HEK293 (cell line): ENCODE results near the gene TYROBP.
A peak's percentile ranks its signal among the peaks of the same experiment; 100 is the strongest.

Experiments used
- GLIS2 ChIP-seq: fragments of 450-650 bp; formaldehyde crosslinking; IDR thresholded peaks from 2 replicates; pipeline ENCODE4 v1.5.1; 2016; ENCODE audit warnings: missing biosample characterization, missing genetic modification characterization
- OVOL3 ChIP-seq: fragments of 450-650 bp; formaldehyde crosslinking; IDR thresholded peaks from 2 replicates; pipeline ENCODE4 v1.5.1; 2016; ENCODE audit warnings: missing biosample characterization, missing genetic modification characterization
- PRDM6 ChIP-seq: fragments of 450-650 bp; formaldehyde crosslinking; IDR thresholded peaks from 2 replicates; pipeline ENCODE4 v1.5.1; 2017; ENCODE audit warnings: missing biosample characterization, missing genetic modification characterization
- SETDB1 ChIP-seq: IDR thresholded peaks from one replicate; pipeline ENCODE4 v1.6.1; 2017; ENCODE audit warnings: mild to moderate bottlenecking, low read length, moderate library complexity, mixed read lengths; ENCODE audit not compliant: insufficient read length
- SP2 ChIP-seq: fragments of 450-650 bp; formaldehyde crosslinking; IDR thresholded peaks from 2 replicates; pipeline ENCODE4 v1.5.1; 2016; ENCODE audit warnings: missing biosample characterization, missing genetic modification characterization
- ZBTB20 ChIP-seq: fragments of 450-650 bp; formaldehyde crosslinking; IDR thresholded peaks from 2 replicates; pipeline ENCODE4 v1.5.1; 2016; ENCODE audit warnings: missing biosample characterization, missing genetic modification characterization
- ZNF138 ChIP-seq: fragments of 450-650 bp; formaldehyde crosslinking; IDR thresholded peaks from 2 replicates; pipeline ENCODE4 v1.5.1; 2016; ENCODE audit warnings: missing biosample characterization, missing genetic modification characterization, borderline replicate concordance
- ZNF223 ChIP-seq: fragments of 450-650 bp; formaldehyde crosslinking; IDR thresholded peaks from 2 replicates; pipeline ENCODE4 v1.5.1; 2016; ENCODE audit warnings: missing biosample characterization, missing genetic modification characterization
- ZNF335 ChIP-seq: fragments of 450-650 bp; formaldehyde crosslinking; conservative IDR thresholded peaks from 2 replicates; pipeline ENCODE4 v1.5.1; 2016; ENCODE audit warnings: missing biosample characterization, missing genetic modification characterization
- ZNF514 ChIP-seq: fragments of 450-650 bp; formaldehyde crosslinking; IDR thresholded peaks from 2 replicates; pipeline ENCODE4 v1.5.1; 2016; ENCODE audit warnings: missing biosample characterization, missing genetic modification characterization
- ZNF530 ChIP-seq: fragments of 450-650 bp; formaldehyde crosslinking; IDR thresholded peaks from 2 replicates; pipeline ENCODE4 v1.5.1; 2016; ENCODE audit warnings: low read depth, missing biosample characterization, missing genetic modification characterization
- ZNF548 ChIP-seq: fragments of 450-650 bp; formaldehyde crosslinking; IDR thresholded peaks from 2 replicates; pipeline ENCODE4 v1.5.1; 2016; ENCODE audit warnings: missing biosample characterization, missing genetic modification characterization
- ZNF560 ChIP-seq: fragments of 450-650 bp; formaldehyde crosslinking; IDR thresholded peaks from 2 replicates; pipeline ENCODE4 v1.5.1; 2017; ENCODE audit warnings: missing biosample characterization, missing genetic modification characterization, borderline replicate concordance
- ZNF600 ChIP-seq: fragments of 450-650 bp; formaldehyde crosslinking; IDR thresholded peaks from 2 replicates; pipeline ENCODE4 v1.5.1; 2016; ENCODE audit warnings: missing biosample characterization, missing genetic modification characterization
- ZNF626 ChIP-seq: fragments of 450-650 bp; sonication (Bioruptor Pico); formaldehyde crosslinking; IDR thresholded peaks from 2 replicates; pipeline ENCODE4 v1.5.1; 2018; ENCODE audit warnings: missing biosample characterization, missing genetic modification characterization, inconsistent platforms
- ZNF629 ChIP-seq: fragments of 450-650 bp; formaldehyde crosslinking; IDR thresholded peaks from 2 replicates; pipeline ENCODE4 v1.5.1; 2017; ENCODE audit warnings: missing biosample characterization, missing genetic modification characterization
- ZNF645 ChIP-seq: fragments of 450-650 bp; formaldehyde crosslinking; IDR thresholded peaks from 2 replicates; pipeline ENCODE4; 2016; ENCODE audit warnings: missing biosample characterization, missing genetic modification characterization
- ZNF660 ChIP-seq: fragments of 450-650 bp; IDR thresholded peaks from 2 replicates; pipeline ENCODE4 v1.5.1; 2018; ENCODE audit warnings: missing biosample characterization, mild to moderate bottlenecking, missing genetic modification characterization
- ZNF670 ChIP-seq: fragments of 450-650 bp; formaldehyde crosslinking; IDR thresholded peaks from 2 replicates; pipeline ENCODE4 v1.5.1; 2016; ENCODE audit warnings: missing biosample characterization, missing genetic modification characterization, low read depth
- ZNF791 ChIP-seq: fragments of 450-650 bp; formaldehyde crosslinking; IDR thresholded peaks from 2 replicates; pipeline ENCODE4 v1.5.1; 2016; ENCODE audit warnings: missing biosample characterization, missing genetic modification characterization
- TF ChIP-seq, protein P1 (sequence below): fragments of 450-650 bp; formaldehyde crosslinking; IDR thresholded peaks from 2 replicates; pipeline ENCODE4 v1.5.1; 2017; ENCODE audit warnings: missing biosample characterization, missing genetic modification characterization
- TF ChIP-seq, protein P2 (sequence below): fragments of 450-650 bp; formaldehyde crosslinking; conservative IDR thresholded peaks from 2 replicates; pipeline ENCODE4 v1.5.1; 2016; ENCODE audit warnings: low read depth, missing biosample characterization, missing genetic modification characterization
- TF ChIP-seq, protein P3 (sequence below): fragments of 450-650 bp; formaldehyde crosslinking; IDR thresholded peaks from 2 replicates; pipeline ENCODE4 v1.5.1; 2017; ENCODE audit warnings: missing biosample characterization, missing genetic modification characterization
- TF ChIP-seq, protein P4 (sequence below): fragments of 450-650 bp; formaldehyde crosslinking; IDR thresholded peaks from 2 replicates; pipeline ENCODE4 v1.5.1; 2016; ENCODE audit warnings: missing biosample characterization, missing genetic modification characterization, borderline replicate concordance

TYROBP gene

GRCh38 chr19:35901854-35902661, 6.0 kb downstream of the TYROBP start, which contains the start of gene HCST (continued):
- TF ChIP-seq PRDM6 (no peak), ZNF548 (no peak), ZNF670 (no peak), ZNF223 (tag by site-specific recombination) (no peak), ZBTB20 (tag by site-specific recombination) (peak; percentile 58; the same call in 1 of the 2 replicates), ZNF660 (no peak), ZNF514 (tag by site-specific recombination) (no peak), ZNF791 (tag by site-specific recombination) (no peak), GLIS2 (tag by site-specific recombination) (0 out of 2 replicates have a peak, but pooled peaks have one; percentile 12), SP2 (peak; percentile 69), ZNF560 (no peak), ZNF138 (tag by site-specific recombination) (no peak), ZNF600 (tag by site-specific recombination) (peak; percentile 93), ZNF645 (tag by site-specific recombination) (no peak), OVOL3 (tag by site-specific recombination) (no peak), ZNF335 (peak; percentile 44), ZNF629 (tag by site-specific recombination) (0 out of 2 replicates have a peak, but pooled peaks have one; percentile 19), ZNF626 (tag by site-specific recombination) (no peak), SETDB1 (no peak), ZNF530 (tag by site-specific recombination) (no peak)
- TF ChIP-seq, protein P1, sequence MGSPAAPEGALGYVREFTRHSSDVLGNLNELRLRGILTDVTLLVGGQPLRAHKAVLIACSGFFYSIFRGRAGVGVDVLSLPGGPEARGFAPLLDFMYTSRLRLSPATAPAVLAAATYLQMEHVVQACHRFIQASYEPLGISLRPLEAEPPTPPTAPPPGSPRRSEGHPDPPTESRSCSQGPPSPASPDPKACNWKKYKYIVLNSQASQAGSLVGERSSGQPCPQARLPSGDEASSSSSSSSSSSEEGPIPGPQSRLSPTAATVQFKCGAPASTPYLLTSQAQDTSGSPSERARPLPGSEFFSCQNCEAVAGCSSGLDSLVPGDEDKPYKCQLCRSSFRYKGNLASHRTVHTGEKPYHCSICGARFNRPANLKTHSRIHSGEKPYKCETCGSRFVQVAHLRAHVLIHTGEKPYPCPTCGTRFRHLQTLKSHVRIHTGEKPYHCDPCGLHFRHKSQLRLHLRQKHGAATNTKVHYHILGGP = no peak
- TF ChIP-seq, protein P2, sequence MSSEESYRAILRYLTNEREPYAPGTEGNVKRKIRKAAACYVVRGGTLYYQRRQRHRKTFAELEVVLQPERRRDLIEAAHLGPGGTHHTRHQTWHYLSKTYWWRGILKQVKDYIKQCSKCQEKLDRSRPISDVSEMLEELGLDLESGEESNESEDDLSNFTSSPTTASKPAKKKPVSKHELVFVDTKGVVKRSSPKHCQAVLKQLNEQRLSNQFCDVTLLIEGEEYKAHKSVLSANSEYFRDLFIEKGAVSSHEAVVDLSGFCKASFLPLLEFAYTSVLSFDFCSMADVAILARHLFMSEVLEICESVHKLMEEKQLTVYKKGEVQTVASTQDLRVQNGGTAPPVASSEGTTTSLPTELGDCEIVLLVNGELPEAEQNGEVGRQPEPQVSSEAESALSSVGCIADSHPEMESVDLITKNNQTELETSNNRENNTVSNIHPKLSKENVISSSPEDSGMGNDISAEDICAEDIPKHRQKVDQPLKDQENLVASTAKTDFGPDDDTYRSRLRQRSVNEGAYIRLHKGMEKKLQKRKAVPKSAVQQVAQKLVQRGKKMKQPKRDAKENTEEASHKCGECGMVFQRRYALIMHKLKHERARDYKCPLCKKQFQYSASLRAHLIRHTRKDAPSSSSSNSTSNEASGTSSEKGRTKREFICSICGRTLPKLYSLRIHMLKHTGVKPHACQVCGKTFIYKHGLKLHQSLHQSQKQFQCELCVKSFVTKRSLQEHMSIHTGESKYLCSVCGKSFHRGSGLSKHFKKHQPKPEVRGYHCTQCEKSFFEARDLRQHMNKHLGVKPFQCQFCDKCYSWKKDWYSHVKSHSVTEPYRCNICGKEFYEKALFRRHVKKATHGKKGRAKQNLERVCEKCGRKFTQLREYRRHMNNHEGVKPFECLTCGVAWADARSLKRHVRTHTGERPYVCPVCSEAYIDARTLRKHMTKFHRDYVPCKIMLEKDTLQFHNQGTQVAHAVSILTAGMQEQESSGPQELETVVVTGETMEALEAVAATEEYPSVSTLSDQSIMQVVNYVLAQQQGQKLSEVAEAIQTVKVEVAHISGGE = no peak
- TF ChIP-seq, protein P3, sequence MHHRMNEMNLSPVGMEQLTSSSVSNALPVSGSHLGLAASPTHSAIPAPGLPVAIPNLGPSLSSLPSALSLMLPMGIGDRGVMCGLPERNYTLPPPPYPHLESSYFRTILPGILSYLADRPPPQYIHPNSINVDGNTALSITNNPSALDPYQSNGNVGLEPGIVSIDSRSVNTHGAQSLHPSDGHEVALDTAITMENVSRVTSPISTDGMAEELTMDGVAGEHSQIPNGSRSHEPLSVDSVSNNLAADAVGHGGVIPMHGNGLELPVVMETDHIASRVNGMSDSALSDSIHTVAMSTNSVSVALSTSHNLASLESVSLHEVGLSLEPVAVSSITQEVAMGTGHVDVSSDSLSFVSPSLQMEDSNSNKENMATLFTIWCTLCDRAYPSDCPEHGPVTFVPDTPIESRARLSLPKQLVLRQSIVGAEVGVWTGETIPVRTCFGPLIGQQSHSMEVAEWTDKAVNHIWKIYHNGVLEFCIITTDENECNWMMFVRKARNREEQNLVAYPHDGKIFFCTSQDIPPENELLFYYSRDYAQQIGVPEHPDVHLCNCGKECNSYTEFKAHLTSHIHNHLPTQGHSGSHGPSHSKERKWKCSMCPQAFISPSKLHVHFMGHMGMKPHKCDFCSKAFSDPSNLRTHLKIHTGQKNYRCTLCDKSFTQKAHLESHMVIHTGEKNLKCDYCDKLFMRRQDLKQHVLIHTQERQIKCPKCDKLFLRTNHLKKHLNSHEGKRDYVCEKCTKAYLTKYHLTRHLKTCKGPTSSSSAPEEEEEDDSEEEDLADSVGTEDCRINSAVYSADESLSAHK = no peak
- TF ChIP-seq, protein P4, sequence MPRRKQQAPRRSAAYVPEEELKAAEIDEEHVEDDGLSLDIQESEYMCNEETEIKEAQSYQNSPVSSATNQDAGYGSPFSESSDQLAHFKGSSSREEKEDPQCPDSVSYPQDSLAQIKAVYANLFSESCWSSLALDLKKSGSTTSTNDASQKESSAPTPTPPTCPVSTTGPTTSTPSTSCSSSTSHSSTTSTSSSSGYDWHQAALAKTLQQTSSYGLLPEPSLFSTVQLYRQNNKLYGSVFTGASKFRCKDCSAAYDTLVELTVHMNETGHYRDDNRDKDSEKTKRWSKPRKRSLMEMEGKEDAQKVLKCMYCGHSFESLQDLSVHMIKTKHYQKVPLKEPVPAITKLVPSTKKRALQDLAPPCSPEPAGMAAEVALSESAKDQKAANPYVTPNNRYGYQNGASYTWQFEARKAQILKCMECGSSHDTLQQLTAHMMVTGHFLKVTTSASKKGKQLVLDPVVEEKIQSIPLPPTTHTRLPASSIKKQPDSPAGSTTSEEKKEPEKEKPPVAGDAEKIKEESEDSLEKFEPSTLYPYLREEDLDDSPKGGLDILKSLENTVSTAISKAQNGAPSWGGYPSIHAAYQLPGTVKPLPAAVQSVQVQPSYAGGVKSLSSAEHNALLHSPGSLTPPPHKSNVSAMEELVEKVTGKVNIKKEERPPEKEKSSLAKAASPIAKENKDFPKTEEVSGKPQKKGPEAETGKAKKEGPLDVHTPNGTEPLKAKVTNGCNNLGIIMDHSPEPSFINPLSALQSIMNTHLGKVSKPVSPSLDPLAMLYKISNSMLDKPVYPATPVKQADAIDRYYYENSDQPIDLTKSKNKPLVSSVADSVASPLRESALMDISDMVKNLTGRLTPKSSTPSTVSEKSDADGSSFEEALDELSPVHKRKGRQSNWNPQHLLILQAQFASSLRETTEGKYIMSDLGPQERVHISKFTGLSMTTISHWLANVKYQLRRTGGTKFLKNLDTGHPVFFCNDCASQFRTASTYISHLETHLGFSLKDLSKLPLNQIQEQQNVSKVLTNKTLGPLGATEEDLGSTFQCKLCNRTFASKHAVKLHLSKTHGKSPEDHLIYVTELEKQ = no peak
